ENCODE results near the gene TSPAN18.

Gene TSPAN18

GRCh38 chr11:44818110-44818509, 91.3 kb downstream of the TSPAN18 start:
- no CpG with 5 or more reads among the region's 4 CpGs for WGBS, 2 donors (ENCODE audit: extremely low coverage in 2 of 2, insufficient read length in 2 of 2, insufficient replicate concordance in 1 of 2)
- H3K27ac ChIP-seq (replicated peaks; ENCODE audit: low read length), result no peak overlapping the region
- no peak overlapping the region for H2BK15ac ChIP-seq (ENCODE audit: low read length)
- no peak overlapping the region for H3K23ac ChIP-seq (ENCODE audit: low read depth, low read length, poor library complexity)
- H3K79me1 ChIP-seq (ENCODE audit: low read depth, low read length), result peaks cover 7% of the 10 kb centered on the region
- no peak overlapping the region for H3K4me3 ChIP-seq (ENCODE audit: low read length in 2 of 2)
- H3K9me3 ChIP-seq (replicated peaks in 1 of 2; ENCODE audit: control insufficient read depth in 2 of 2, insufficient read depth in 1 of 2, low read depth in 1 of 2, low read length in 2 of 2), result peaks cover 2 to 22% of the 10 kb centered on the region in 2 donors
- no peak overlapping the region for H3K9ac ChIP-seq (ENCODE audit: low read depth, low read length, poor library complexity)
- H3K4me1 ChIP-seq (ENCODE audit: control insufficient read depth in 2 of 2, insufficient read depth in 1 of 2, low read depth in 1 of 2, low read length in 2 of 2), result peaks cover 5 to 33% of the 10 kb centered on the region in 2 donors
- no peak overlapping the region for H2AFZ ChIP-seq (ENCODE audit: low read length)
- no peak overlapping the region for H4K91ac ChIP-seq (ENCODE audit: low read depth, low read length, poor library complexity)
- peak overlapping the region; percentile 8 for H2AK5ac ChIP-seq (ENCODE audit: low read depth, low read length)
- peaks cover 6 to 10% of the 10 kb centered on the region in 2 donors for H3K36me3 ChIP-seq (replicated peaks in 1 of 2; ENCODE audit: control insufficient read depth in 2 of 2, insufficient read depth in 2 of 2, low read length in 2 of 2)
- H3K18ac ChIP-seq (ENCODE audit: low read length), result peak overlapping the region; percentile 29
- H2BK120ac ChIP-seq (ENCODE audit: low read depth, low read length), result peak overlapping the region; percentile 17
- no peak overlapping the region for H3K4me2 ChIP-seq (ENCODE audit: insufficient read depth, low read length, poor library complexity, severe bottlenecking)
- no peak overlapping the region for H2BK12ac ChIP-seq (ENCODE audit: low read length)
- no peak for DNase-seq (ENCODE audit: low spot score)
- H3K4ac ChIP-seq (ENCODE audit: low read length), result no peak overlapping the region
- H2BK5ac ChIP-seq (ENCODE audit: low read length), result no peak overlapping the region
- H4K8ac ChIP-seq (ENCODE audit: low read depth, low read length), result no peak overlapping the region
- no peaks in the 10 kb centered on the region for H3K27me3 ChIP-seq (ENCODE audit: control insufficient read depth in 3 of 3, insufficient read depth in 3 of 3, low read depth in 1 of 3, low read length in 3 of 3)
- H3K14ac ChIP-seq (ENCODE audit: low read length), result no peak overlapping the region

DNA sequence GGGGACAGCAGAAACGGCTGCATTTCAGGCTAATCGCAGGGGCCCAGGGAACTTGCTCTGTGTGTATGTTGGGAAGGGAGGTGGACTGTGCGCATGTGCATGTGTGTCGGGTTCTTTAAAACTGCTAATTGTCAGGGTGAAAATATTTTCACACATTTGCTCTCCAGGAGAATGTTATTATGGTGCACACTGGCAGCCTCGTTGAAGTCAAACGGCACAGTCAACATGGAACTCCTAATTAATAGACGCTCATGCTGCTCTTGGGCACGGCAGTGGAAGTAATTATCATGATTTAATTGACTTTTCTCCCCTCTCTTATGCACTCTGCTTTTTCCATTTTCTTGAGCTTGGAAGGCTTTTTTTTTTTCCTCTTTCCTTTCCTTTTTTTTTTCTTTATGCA, 92.6 kb downstream of the TSPAN18 start:
- Histone ChIP-seq H3K27me3 (ENCODE audit: control insufficient read depth in 3 of 3, insufficient read depth in 3 of 3, low read depth in 1 of 3, low read length in 3 of 3) (no peaks in the 10 kb centered on the region), H3K4me1 (ENCODE audit: control insufficient read depth in 2 of 2, insufficient read depth in 1 of 2, low read depth in 1 of 2, low read length in 2 of 2) (peaks cover 9 to 32% of the 10 kb centered on the region in 2 donors)

DNA sequence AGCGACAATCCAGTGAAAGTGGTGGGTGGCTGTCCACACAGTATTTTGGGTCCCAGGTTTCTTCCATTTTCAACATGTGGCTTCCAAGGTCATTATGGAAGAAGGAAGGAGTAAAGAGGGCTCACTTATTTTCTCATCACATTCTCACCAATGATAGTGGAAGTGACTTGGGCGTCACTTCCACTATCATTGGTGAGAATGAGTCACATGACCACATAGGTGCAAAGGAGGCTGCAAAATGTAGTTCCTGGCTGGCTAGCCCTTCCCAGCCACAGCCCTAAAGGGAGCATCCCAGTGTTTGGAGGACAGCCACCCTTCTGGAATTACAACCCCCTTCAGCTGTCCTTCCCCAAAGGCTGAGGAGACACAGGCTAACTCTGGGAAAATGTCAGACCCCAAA, 95.6 kb downstream of the TSPAN18 start:
- H3K14ac ChIP-seq (ENCODE audit: low read length), result no peak overlapping the region
- H3K4me3 ChIP-seq (ENCODE audit: low read length in 2 of 2), result no peak overlapping the region
- H4K8ac ChIP-seq (ENCODE audit: low read depth, low read length), result no peak overlapping the region
- H3K4ac ChIP-seq (ENCODE audit: low read length), result no peak overlapping the region
- no peak overlapping the region for H2AFZ ChIP-seq (ENCODE audit: low read length)
- H4K91ac ChIP-seq (ENCODE audit: low read depth, low read length, poor library complexity), result no peak overlapping the region
- H3K9me3 ChIP-seq (replicated peaks in 1 of 2; ENCODE audit: control insufficient read depth in 2 of 2, insufficient read depth in 1 of 2, low read depth in 1 of 2, low read length in 2 of 2), result peaks cover 0 to 24% of the 10 kb centered on the region in 2 donors
- peak overlapping the region; percentile 78 for H3K18ac ChIP-seq (ENCODE audit: low read length)
- H3K4me2 ChIP-seq (ENCODE audit: insufficient read depth, low read length, poor library complexity, severe bottlenecking), result no peak overlapping the region
- H2BK120ac ChIP-seq (ENCODE audit: low read depth, low read length), result no peak overlapping the region
- peaks cover 4% of the 10 kb centered on the region in 2 donors for H3K36me3 ChIP-seq (replicated peaks in 1 of 2; ENCODE audit: control insufficient read depth in 2 of 2, insufficient read depth in 2 of 2, low read length in 2 of 2)
- DNase-seq (ENCODE audit: low spot score), result no peak
- H2BK15ac ChIP-seq (ENCODE audit: low read length), result no peak overlapping the region
- H2BK5ac ChIP-seq (ENCODE audit: low read length), result no peak overlapping the region
- H3K79me1 ChIP-seq (ENCODE audit: low read depth, low read length), result peaks cover 13% of the 10 kb centered on the region
- H2AK5ac ChIP-seq (ENCODE audit: low read depth, low read length), result no peak overlapping the region
- H3K27ac ChIP-seq (replicated peaks; ENCODE audit: low read length), result no peak overlapping the region
- H3K27me3 ChIP-seq (ENCODE audit: control insufficient read depth in 3 of 3, insufficient read depth in 3 of 3, low read depth in 1 of 3, low read length in 3 of 3), result no peaks in the 10 kb centered on the region
- H3K23ac ChIP-seq (ENCODE audit: low read depth, low read length, poor library complexity), result no peak overlapping the region
- no CpG with 5 or more reads among the region's 2 CpGs for WGBS, 2 donors (ENCODE audit: extremely low coverage in 2 of 2, insufficient read length in 2 of 2, insufficient replicate concordance in 1 of 2)
- no peak overlapping the region for H2BK12ac ChIP-seq (ENCODE audit: low read length)
- H3K9ac ChIP-seq (ENCODE audit: low read depth, low read length, poor library complexity), result no peak overlapping the region
- peaks cover 32 to 40% of the 10 kb centered on the region in 2 donors for H3K4me1 ChIP-seq (ENCODE audit: control insufficient read depth in 2 of 2, insufficient read depth in 1 of 2, low read depth in 1 of 2, low read length in 2 of 2)

More for the DNA sequence above, 92.6 kb downstream of the TSPAN18 start:
- no peak overlapping the region for H4K8ac ChIP-seq (ENCODE audit: low read depth, low read length)
- no peak overlapping the region for H3K4me2 ChIP-seq (ENCODE audit: insufficient read depth, low read length, poor library complexity, severe bottlenecking)
- peak overlapping the region; percentile 76 for H3K18ac ChIP-seq (ENCODE audit: low read length)
- H3K9ac ChIP-seq (ENCODE audit: low read depth, low read length, poor library complexity), result no peak overlapping the region
- peaks cover 6 to 10% of the 10 kb centered on the region in 2 donors for H3K36me3 ChIP-seq (replicated peaks in 1 of 2; ENCODE audit: control insufficient read depth in 2 of 2, insufficient read depth in 2 of 2, low read length in 2 of 2)
- H2BK12ac ChIP-seq (ENCODE audit: low read length), result no peak overlapping the region
- H3K14ac ChIP-seq (ENCODE audit: low read length), result no peak overlapping the region
- no peak overlapping the region for H2AFZ ChIP-seq (ENCODE audit: low read length)
- peaks cover 2 to 24% of the 10 kb centered on the region in 2 donors for H3K9me3 ChIP-seq (replicated peaks in 1 of 2; ENCODE audit: control insufficient read depth in 2 of 2, insufficient read depth in 1 of 2, low read depth in 1 of 2, low read length in 2 of 2)
- peaks cover 7% of the 10 kb centered on the region for H3K79me1 ChIP-seq (ENCODE audit: low read depth, low read length)
- no peak overlapping the region for H2BK120ac ChIP-seq (ENCODE audit: low read depth, low read length)
- H3K27ac ChIP-seq (replicated peaks; ENCODE audit: low read length), result no peak overlapping the region
- no peak overlapping the region for H3K4ac ChIP-seq (ENCODE audit: low read length)
- no peak overlapping the region for H2AK5ac ChIP-seq (ENCODE audit: low read depth, low read length)
- no peak overlapping the region for H2BK5ac ChIP-seq (ENCODE audit: low read length)
- H4K91ac ChIP-seq (ENCODE audit: low read depth, low read length, poor library complexity), result no peak overlapping the region
- no peak for DNase-seq (ENCODE audit: low spot score)
- H2BK15ac ChIP-seq (ENCODE audit: low read length), result no peak overlapping the region
- H3K4me3 ChIP-seq (ENCODE audit: low read length in 2 of 2), result no peak overlapping the region
- no peak overlapping the region for H3K23ac ChIP-seq (ENCODE audit: low read depth, low read length, poor library complexity)
- no CpG with 5 or more reads among the region's 8 CpGs for WGBS, 2 donors (ENCODE audit: extremely low coverage in 2 of 2, insufficient read length in 2 of 2, insufficient replicate concordance in 1 of 2)

DNA sequence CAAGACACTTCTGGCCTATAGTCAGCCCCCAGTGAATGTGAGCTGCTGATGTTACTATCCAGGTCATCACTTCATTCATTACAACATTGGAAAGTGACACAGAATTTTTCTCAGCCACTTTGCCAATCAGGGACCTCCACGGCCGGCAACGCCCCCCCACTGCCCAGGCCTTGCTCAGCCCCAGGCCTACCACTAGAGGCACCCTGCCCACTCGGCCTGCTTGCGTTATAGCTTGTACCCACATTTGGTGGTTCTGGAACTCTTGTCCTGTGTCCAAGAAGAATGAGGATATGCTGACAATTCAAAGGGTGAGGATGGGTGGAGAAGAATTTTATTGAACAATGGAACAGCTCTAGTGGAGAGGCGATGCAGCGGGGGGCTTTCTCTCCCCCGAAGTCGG, 96.2 kb downstream of the TSPAN18 start:
- Histone ChIP-seq H3K4me2 (ENCODE audit: insufficient read depth, low read length, poor library complexity, severe bottlenecking) (no peak overlapping the region), H3K4me3 (ENCODE audit: low read length in 2 of 2) (no peak overlapping the region), H3K27ac (replicated peaks; ENCODE audit: low read length) (no peak overlapping the region), H3K9me3 (replicated peaks in 1 of 2; ENCODE audit: control insufficient read depth in 2 of 2, insufficient read depth in 1 of 2, low read depth in 1 of 2, low read length in 2 of 2) (peaks cover 0 to 24% of the 10 kb centered on the region in 2 donors), H4K91ac (ENCODE audit: low read depth, low read length, poor library complexity) (no peak overlapping the region), H3K79me1 (ENCODE audit: low read depth, low read length) (peaks cover 13% of the 10 kb centered on the region), H4K8ac (ENCODE audit: low read depth, low read length) (no peak overlapping the region), H2AFZ (ENCODE audit: low read length) (no peak overlapping the region), H2BK5ac (ENCODE audit: low read length) (no peak overlapping the region), H3K4me1 (ENCODE audit: control insufficient read depth in 2 of 2, insufficient read depth in 1 of 2, low read depth in 1 of 2, low read length in 2 of 2) (peaks cover 35 to 40% of the 10 kb centered on the region in 2 donors), H2AK5ac (ENCODE audit: low read depth, low read length) (peak overlapping the region; percentile 23), H2BK120ac (ENCODE audit: low read depth, low read length) (no peak overlapping the region), H3K9ac (ENCODE audit: low read depth, low read length, poor library complexity) (no peak overlapping the region), H3K14ac (ENCODE audit: low read length) (no peak overlapping the region), H3K18ac (ENCODE audit: low read length) (no peak overlapping the region), H2BK12ac (ENCODE audit: low read length) (no peak overlapping the region), H3K23ac (ENCODE audit: low read depth, low read length, poor library complexity) (no peak overlapping the region), H2BK15ac (ENCODE audit: low read length) (no peak overlapping the region), H3K4ac (ENCODE audit: low read length) (no peak overlapping the region), H3K36me3 (replicated peaks in 1 of 2; ENCODE audit: control insufficient read depth in 2 of 2, insufficient read depth in 2 of 2, low read length in 2 of 2) (no peaks in the 10 kb centered on the region), H3K27me3 (ENCODE audit: control insufficient read depth in 3 of 3, insufficient read depth in 3 of 3, low read depth in 1 of 3, low read length in 3 of 3) (no peaks in the 10 kb centered on the region)
- no peak for DNase-seq (ENCODE audit: low spot score)
- WGBS, 2 donors (ENCODE audit: extremely low coverage in 2 of 2, insufficient read length in 2 of 2, insufficient replicate concordance in 1 of 2), result no CpG with 5 or more reads among the region's 9 CpGs
